SK-MEL-5 (cell line): ENCODE results near the gene DDN. TPM values are rescaled to one million over a fixed set of nuclear protein-coding genes. Genes with fewer than 3 reads are reported as not detected.

Experiments used
- DNase-seq: peaks from one replicate; pipeline ENCODE4 v3.0.0-alpha.2; 2016; ENCODE audit warnings: low read depth, low spot score
- in situ Hi-C: cut with HindIII; loops from 2 replicates; pipeline ENCODE4 v1.10.0; 2016; ENCODE audit warnings: low sequenced_read_pairs, high pct_unique_total_duplicates, low pct_unique_long_range_greater_than_20kb
- total RNA-seq: library from RNA; depleted of rRNA; stranded (reverse); fragments of >200 nt; shearing (Covaris generic); gene quantifications from 2 replicates; pipeline ENCODE4 v1.2.3, GENCODE V29; 2014

Gene DDN
- total RNA-seq, 1 experiment from 2014 or later: 0.03 TPM

DNA sequence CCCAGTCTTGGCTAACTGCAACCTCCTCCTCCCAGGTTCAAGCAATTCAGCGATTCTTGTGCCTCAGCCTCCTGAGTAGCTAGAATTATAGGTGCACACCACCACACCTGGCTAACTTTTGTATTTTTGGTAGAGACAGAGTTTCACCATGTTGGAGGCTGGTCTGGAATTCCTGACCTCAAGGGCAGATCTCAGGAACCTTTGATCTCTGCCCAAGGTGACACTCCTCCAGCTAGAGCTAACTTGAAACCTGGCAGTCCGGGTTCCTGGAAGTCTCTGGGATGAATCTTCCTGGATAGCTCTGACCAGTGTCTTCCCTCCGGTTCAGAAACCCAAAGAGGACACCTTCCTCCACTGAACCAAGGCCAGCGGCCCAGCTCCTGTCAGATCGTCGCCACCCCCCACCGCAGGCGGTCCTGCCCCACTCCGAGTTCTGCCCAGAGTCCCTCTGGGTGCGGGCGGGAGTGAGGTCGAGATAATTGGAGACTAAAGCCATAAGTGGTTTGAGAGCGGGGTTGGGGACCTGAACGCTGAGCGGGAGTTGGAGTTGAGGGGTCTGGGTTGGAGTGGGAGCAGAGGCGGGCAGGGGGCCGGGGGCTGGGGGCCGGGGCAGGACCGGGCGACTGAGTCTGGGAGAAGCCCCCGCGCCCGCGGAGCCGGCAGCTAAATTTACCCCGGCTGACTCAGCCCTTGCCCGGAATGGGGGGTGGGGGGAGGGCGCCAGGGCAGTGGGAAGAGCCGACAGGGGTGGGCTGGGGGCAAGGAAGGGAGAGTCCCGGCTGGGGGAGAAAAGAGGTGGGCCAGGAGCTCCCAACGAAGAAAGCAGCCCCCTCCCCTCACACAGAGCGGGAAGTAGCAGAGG is 4.7 kb downstream of the DDN start:
- DNase-seq: no peak
- in situ Hi-C loops: no loop called here

- in situ Hi-C loops: no loop called here
- no peak for DNase-seq
Observed at GRCh38 chr12:48993787-48994186, 5.4 kb downstream of the DDN start.

DNA sequence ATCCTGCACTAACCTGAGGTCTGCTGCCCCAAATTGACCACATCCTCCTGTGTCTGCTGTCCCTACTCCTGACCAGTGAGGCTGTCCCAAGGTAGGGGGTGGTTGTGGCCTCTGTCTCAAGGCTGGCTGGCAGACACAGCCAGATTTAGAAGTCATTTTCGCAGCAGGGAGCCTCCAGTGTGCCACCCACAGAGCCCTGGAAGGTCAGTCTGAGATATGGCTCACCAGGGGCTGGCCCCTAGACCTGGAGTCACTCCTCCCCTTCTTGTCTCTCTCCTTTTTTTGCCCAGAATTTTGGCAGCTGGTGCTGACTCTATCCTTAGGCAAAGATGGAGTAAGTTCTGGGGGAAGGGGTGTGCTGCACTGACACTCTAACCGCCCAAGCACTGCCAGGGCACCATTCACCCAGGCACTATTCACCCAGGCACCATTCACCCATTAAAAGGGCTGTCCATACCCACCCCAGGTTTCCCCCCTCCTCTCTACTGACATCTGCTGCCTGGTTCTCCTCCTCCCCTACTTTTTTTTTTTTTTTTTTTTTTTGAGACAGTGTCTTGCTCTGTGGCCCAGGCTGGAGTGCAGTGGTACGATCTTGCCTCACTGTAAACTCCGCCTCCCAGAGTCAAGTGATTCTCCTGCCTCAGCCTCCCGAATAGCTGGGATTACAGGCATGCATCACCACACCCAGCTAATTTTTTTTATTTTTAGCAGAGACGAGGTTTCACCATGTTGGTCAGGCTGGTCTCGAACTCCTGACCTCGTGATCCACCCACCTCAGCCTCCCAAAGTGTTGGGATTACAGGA is 7.7 kb downstream of the DDN start:
- DNase-seq: no peak
- in situ Hi-C loops: no loop called here

- DNase-seq: no peak
- in situ Hi-C loops: no loop called here
Observed at GRCh38 chr12:48990552-48990951, 8.6 kb downstream of the DDN start.

- peak; percentile 74 for DNase-seq
- in situ Hi-C loops: no loop called here
Observed at GRCh38 chr12:48988030-48988649, 11.0 kb downstream of the DDN start.

- in situ Hi-C loops: no loop called here
- no peak for DNase-seq
Observed at GRCh38 chr12:48986720-48987291, 12.4 kb downstream of the DDN start.

DNA sequence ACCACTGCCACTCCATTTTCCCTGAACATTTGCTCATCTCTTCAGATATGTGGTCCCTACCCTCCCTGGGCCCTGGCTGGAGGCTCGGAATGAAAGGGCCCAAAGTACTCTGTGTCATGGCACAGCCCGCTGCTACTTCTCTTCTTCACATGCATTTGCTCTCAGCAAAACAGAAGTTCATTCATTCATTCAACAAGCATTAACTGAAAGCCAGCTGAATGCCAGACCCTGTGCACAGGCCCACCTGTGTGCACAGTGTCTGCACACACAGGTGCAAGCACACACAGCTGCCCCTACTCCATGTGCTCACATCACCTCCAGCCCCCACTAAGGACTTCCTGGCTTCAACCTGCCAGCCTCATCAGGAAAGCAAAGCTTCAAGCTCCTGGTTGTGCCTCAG is 13.3 kb downstream of the DDN start:
- DNase-seq: no peak
- in situ Hi-C loops: no loop called here

GRCh38 chr12:48985475-48985897 is 13.7 kb downstream of the DDN start:
- no peak for DNase-seq
- in situ Hi-C loops: no loop called here

DNA sequence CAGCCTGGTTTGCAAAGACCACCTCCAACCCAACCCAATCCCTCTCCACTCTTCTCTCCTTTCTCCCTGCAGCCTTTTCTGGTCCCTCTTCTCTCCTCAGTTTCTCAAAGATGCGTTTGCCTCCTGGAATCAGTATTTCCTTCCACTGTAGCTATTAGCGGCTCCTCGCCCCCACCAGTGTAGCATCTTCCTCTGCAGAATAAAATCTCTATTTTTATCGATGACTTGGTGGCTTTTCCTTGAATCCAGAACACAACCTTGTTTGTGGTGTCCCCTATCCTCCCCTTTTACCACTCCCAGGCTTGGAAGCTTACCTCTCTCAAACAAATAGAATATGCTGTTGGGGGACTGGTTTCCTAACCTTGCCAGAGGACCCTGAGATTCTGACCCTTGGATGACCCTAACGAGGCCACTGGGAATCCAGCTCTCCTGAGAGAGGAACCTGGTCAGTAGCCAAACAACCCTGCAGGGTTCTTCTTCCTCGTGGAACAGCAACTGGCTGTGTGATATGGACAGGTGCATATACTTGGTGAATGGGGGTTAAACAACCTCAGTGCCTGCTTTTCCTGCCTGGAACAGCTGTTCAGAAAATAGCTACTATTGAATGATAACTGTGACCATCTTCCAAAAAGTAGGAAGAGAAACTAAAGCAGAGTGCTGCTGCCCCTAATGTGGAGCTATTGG is 16.6 kb downstream of the DDN start:
- no peak for DNase-seq
- in situ Hi-C loops: no loop called here

DNA sequence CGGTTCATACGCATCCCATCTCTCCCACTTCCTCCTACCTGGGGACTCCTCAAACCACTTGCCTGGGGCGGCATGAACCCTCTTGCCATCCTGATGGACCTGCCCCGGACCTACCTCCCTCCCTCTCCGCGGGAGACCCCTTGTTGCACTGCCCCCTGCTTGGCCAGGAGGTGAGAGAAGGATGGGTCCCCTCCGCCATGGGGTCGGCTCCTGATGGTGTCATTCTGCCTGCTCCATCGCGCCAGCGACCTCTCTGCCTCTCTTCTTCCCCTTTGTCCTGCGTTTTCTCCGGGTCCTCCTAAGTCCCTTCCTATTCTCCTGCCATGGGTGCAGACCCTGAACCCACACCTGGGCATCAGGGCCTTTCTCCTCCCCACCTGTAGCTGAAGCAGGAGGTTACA is 17.4 kb downstream of the DDN start:
- DNase-seq: no peak
- in situ Hi-C loops: no loop called here

- DNase-seq: no peak
- in situ Hi-C loops: no loop called here
Observed at GRCh38 chr12:48980953-48981756, 18.0 kb downstream of the DDN start.

- in situ Hi-C loops: no loop called here
- no peak for DNase-seq
Observed at GRCh38 chr12:48980389-48980952, 18.7 kb downstream of the DDN start.

DNA sequence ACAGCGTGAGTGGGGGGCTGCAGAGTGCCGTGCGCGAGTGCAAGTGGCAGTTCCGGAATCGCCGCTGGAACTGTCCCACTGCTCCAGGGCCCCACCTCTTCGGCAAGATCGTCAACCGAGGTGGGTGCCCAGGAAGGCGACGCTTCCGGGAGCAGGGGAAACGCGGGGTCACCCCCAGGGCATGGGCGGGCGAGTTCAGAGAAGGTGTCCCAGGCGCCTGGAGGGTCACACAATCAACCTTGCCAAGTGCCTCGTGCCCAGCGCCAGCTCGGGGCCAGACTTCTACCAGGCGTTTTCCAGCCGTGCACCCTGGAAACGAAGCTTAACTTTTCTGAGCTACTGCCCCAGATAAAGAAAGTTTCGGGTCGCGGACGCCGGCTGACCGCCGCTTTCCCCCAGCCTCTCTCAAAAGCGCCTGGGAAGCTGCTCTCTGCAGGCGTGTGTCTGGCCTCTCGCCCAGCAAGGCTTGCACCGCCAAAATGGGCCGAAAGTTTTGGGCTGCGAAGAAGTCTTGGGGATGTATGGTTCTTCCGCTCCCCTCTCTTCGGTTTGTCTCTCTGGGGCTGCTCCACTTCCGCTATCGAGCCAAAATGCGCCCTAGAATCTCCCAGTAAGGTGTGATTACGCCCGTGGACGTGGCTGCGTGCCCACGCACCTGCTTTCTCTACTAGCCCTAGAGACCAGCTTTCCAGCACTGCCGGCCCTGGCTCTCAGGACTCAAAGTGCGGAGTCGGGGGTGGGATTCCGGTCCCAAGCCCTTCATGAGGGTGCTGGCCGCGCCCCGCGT is 19.4 kb downstream of the DDN start:
- DNase-seq: no peak
- in situ Hi-C loops: no loop called here

DNA sequence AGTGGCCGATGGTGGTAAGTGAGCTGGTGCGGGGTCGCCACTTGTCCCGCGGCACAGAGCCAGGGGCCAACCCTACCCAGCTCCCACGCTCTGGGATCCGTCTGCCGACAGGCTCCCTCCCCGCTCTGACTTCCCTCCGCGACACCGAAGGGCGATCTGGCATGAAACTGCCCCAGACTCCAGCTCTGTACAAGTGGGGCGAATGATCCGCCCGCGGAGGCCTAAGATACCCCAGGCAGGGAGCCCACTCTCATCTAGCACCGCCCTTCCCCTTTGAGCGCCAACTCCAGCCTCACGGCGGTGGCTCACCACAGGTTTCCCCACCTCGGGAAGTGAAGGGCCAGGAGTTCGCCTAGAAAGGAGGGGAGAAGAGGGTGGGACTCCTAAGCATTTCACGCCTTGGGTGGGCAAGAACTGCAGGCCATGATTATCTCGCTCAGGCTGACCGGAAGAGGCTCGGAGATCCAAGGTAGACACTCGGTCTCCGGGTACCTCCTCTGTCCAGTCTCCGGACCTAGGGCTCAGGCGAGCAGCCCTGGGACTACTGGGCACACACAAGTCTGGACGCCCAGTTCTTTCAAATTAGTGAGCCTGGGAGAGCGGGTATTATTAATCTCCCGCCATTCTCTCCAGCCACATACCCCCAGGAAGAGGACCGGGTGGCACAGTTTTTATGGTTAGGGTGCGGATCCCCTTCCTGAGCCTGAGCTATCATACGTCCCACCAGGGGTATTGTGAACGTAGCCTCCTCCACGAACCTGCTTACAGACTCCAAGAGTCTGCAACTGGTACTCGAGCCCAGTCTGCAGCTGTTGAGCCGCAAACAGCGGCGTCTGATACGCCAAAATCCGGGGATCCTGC is 20.2 kb downstream of the DDN start:
- in situ Hi-C loops: no loop called here
- DNase-seq: no peak

DNA sequence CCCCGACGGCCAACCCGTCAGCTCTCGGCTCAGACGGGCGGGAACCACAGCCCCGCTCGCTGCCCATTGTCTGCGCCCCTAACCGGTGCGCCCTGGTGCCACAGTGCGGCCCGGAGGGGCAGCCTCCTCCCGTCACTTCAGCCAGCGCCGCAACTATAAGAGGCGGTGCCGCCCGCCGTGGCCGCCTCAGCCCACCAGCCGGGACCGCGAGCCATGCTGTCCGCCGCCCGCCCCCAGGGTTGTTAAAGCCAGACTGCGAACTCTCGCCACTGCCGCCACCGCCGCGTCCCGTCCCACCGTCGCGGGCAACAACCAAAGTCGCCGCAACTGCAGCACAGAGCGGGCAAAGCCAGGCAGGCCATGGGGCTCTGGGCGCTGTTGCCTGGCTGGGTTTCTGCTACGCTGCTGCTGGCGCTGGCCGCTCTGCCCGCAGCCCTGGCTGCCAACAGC is 20.9 kb downstream of the DDN start, which contains the start of gene WNT1:
TSS of gene WNT1 (plus strand) at position 32 of the 450 bp plus-strand sequence. CDS start at position 361, 329 bp downstream.
- DNase-seq: no peak

More for the DNA sequence above, 20.9 kb downstream of the DDN start, which contains the start of gene WNT1:
- in situ Hi-C loops: no loop called here
